SH-SY5Y (cell line): ENCODE measurements around the gene COL6A3.

Experiments used
- GATA2 ChIP-seq: IDR thresholded peaks from 2 replicates; pipeline ENCODE4 v1.6.1; 2011; ENCODE audit warnings: mild to moderate bottlenecking, low read depth, low read length
- GATA3 ChIP-seq: IDR thresholded peaks from 2 replicates; pipeline ENCODE4 v1.6.1; 2011; ENCODE audit warnings: low read depth, mild to moderate bottlenecking, low read length, moderate library complexity

- TF ChIP-seq GATA2 (no peak), GATA3 (no peak)
These were observed 14.0 kb upstream of the COL6A3 start for GRCh38 chr2:237427769-237428506.
